Subcutaneous abdominal adipose tissue (tissue), 5 donors: ENCODE data around the gene FBP2.
"Not testable (repeated sequence)": the region's sequence is repeated elsewhere in the genome, so short reads cannot be mapped to it uniquely, and the experiment has no call there.

Source experiments
- H3K27ac ChIP-seq: one replicate; pipeline ENCODE4 v1.7.0; 2013; ENCODE audit warnings: low read depth, mild to moderate bottlenecking, inconsistent platforms, low read length, moderate library complexity
- H3K27me3 ChIP-seq, 5 donors: one replicate each; pipeline ENCODE4 v1.7.0; 2013; ENCODE audit warnings: low read length in 5 of 5, inconsistent platforms in 1 of 5; ENCODE audit not compliant: control insufficient read depth in 5 of 5, insufficient read depth in 4 of 5
- H3K36me3 ChIP-seq, 5 donors: one replicate each; pipeline ENCODE4 v1.7.0; 2013; ENCODE audit warnings: low read length in 5 of 5; ENCODE audit not compliant: control insufficient read depth in 5 of 5, insufficient read depth in 5 of 5
- H3K4me1 ChIP-seq, 5 donors: one replicate each; pipeline ENCODE4 v1.7.0; 2013; ENCODE audit warnings: low read length in 5 of 5, mild to moderate bottlenecking in 3 of 5, moderate library complexity in 1 of 5; ENCODE audit not compliant: control insufficient read depth in 5 of 5, insufficient read depth in 5 of 5
- H3K4me3 ChIP-seq, 5 donors: one replicate each; pipeline ENCODE4 v1.7.0; 2013; ENCODE audit warnings: low read length in 5 of 5, low read depth in 1 of 5
- H3K9ac ChIP-seq, 5 donors: one replicate each; pipeline ENCODE4 v1.7.0; 2013; ENCODE audit warnings: low read length in 5 of 5, mild to moderate bottlenecking in 4 of 5, moderate library complexity in 3 of 5
- H3K9me3 ChIP-seq, 5 donors: one replicate each; pipeline ENCODE4 v1.7.0; 2013; ENCODE audit warnings: low read length in 5 of 5; ENCODE audit not compliant: control insufficient read depth in 5 of 5
- donor health status: healthy.
- donor health status: healthy.
- donor health status: healthy.
- donor health status: healthy.
- donor health status: healthy.

The FBP2 gene

GRCh38 chr9:94610181-94610606, 16.6 kb upstream of the FBP2 start:
- peaks cover 0 to 9% (median 0%) of the 10 kb centered on the region in 5 donors for H3K4me1 ChIP-seq
- H3K27me3 ChIP-seq = no peaks in the 10 kb centered on the region
- H3K4me3 ChIP-seq = no peak overlapping the region
- H3K9ac ChIP-seq = no peak overlapping the region
- no peaks in the 10 kb centered on the region for H3K9me3 ChIP-seq
- H3K27ac ChIP-seq = no peak overlapping the region
- peaks cover 0 to 3% (median 0%) of the 10 kb centered on the region in 5 donors for H3K36me3 ChIP-seq

- Histone ChIP-seq H3K27ac (no peak overlapping the region), H3K4me1 (peaks cover 2 to 14% (median 11%) of the 10 kb centered on the region in 5 donors), H3K27me3 (no peaks in the 10 kb centered on the region), H3K4me3 (no peak overlapping the region), H3K36me3 (peaks cover 0 to 4% (median 0%) of the 10 kb centered on the region in 5 donors), H3K9me3 (no peaks in the 10 kb centered on the region), H3K9ac (no peak overlapping the region)
Measured at GRCh38 chr9:94607423-94607691, 13.7 kb upstream of the FBP2 start.

DNA sequence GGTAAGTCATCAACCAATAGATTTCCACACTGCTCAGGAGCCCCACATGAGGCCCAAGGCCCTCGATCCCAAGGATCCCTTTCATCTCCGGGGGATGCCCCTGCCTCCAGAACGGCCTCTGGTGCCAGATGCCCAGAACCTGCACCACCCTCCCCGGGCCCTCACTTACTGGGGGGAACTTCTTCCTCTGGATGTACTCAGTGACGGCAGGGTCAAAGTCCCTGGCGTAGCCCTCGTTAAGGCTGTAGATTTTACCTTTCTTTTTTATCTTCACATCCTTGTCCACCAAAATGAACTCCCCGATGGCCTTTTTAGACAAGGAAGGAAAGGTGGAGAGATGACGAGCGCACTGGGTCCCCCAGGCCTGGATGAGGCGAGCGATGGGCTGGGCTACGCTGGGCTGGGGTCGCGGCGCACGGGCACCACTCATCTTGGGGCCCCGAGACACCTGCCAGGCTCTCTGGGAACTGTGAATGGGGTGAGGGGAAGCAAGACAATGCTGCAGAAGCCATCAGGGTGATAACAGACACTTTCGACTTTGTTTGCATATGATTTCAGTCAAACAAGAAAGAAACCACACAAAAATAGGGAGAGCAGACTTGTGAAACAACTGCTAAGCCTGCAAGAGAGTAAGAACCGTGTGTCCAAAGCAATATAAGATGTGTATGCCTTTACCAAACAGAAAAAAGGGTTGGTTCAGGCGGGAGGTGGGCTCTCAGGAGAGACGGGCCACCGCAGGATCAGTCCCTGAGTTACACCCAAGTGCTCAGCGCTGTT, 13.2 kb upstream of the FBP2 start:
- H3K27ac ChIP-seq = no peak overlapping the region
- H3K27me3 ChIP-seq = no peaks in the 10 kb centered on the region
- no peak overlapping the region for H3K4me3 ChIP-seq
- H3K9me3 ChIP-seq = no peaks in the 10 kb centered on the region
- peaks cover 2 to 14% (median 11%) of the 10 kb centered on the region in 5 donors for H3K4me1 ChIP-seq
- no peak overlapping the region for H3K9ac ChIP-seq
- peaks cover 0 to 4% (median 0%) of the 10 kb centered on the region in 5 donors for H3K36me3 ChIP-seq

GRCh38 chr9:94603259-94604160, 9.9 kb upstream of the FBP2 start:
- no peaks in the 10 kb centered on the region for H3K27me3 ChIP-seq

DNA sequence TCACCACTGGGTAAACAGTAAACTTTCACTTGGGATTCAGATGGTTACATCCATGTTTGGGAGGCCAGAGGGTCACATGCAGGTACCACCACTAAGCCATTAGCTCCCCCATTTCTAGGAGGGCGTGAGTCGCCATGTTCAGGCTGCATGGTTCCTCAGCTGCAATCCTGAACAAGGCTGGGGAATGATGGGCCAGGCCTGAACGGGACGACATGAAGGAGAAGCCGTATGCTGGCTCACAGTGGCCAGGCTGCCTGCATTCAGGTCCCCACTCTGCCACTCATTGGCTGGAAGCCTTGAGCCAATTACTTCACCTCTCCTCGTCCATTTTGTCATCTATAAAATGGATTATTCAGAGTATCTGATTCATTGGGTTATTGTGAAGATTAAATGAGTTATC, 9.0 kb upstream of the FBP2 start:
- H3K9me3 ChIP-seq = no peaks in the 10 kb centered on the region
- no peak overlapping the region for H3K27ac ChIP-seq
- H3K4me3 ChIP-seq = no peak overlapping the region
- no peaks in the 10 kb centered on the region for H3K27me3 ChIP-seq
- H3K4me1 ChIP-seq = peaks cover 2 to 11% (median 6%) of the 10 kb centered on the region in 5 donors
- no peak overlapping the region for H3K9ac ChIP-seq
- peaks cover 0 to 4% (median 0%) of the 10 kb centered on the region in 5 donors for H3K36me3 ChIP-seq

More at GRCh38 chr9:94603259-94604160, 9.9 kb upstream of the FBP2 start:
- H3K36me3 ChIP-seq = peaks cover 0 to 4% (median 0%) of the 10 kb centered on the region in 5 donors
- peaks cover 2 to 12% (median 8%) of the 10 kb centered on the region in 5 donors for H3K4me1 ChIP-seq
- no peak overlapping the region for H3K9ac ChIP-seq
- H3K27ac ChIP-seq = no peak overlapping the region
- H3K9me3 ChIP-seq = no peaks in the 10 kb centered on the region
- H3K4me3 ChIP-seq = peak overlapping the region in 2 of 5 donors; percentile 3 to 6

- Histone ChIP-seq H3K9me3 (no peaks in the 10 kb centered on the region), H3K27ac (no peak overlapping the region), H3K4me1 (peaks cover 2 to 11% (median 6%) of the 10 kb centered on the region in 5 donors), H3K27me3 (no peaks in the 10 kb centered on the region), H3K36me3 (peaks cover 0 to 4% (median 0%) of the 10 kb centered on the region in 5 donors), H3K4me3 (no peak overlapping the region), H3K9ac (no peak overlapping the region)
Measured at GRCh38 chr9:94600715-94601114, 7.1 kb upstream of the FBP2 start.

GRCh38 chr9:94600258-94600657, 6.6 kb upstream of the FBP2 start:
- H3K4me3 ChIP-seq = no peak overlapping the region
- H3K4me1 ChIP-seq = peaks cover 2 to 11% (median 6%) of the 10 kb centered on the region in 5 donors
- peaks cover 0 to 3% (median 0%) of the 10 kb centered on the region in 5 donors for H3K36me3 ChIP-seq
- H3K9ac ChIP-seq = no peak overlapping the region
- H3K27me3 ChIP-seq = no peaks in the 10 kb centered on the region
- H3K9me3 ChIP-seq = no peaks in the 10 kb centered on the region
- H3K27ac ChIP-seq = no peak overlapping the region

GRCh38 chr9:94599102-94599501, 5.5 kb upstream of the FBP2 start:
- Histone ChIP-seq H3K36me3 (no peaks in the 10 kb centered on the region), H3K27ac (no peak overlapping the region), H3K4me3 (no peak overlapping the region), H3K9ac (no peak overlapping the region), H3K27me3 (no peaks in the 10 kb centered on the region), H3K4me1 (peaks cover 2 to 11% (median 6%) of the 10 kb centered on the region in 5 donors), H3K9me3 (no peaks in the 10 kb centered on the region)

- H3K36me3 ChIP-seq, H3K27me3 ChIP-seq, H3K4me1 ChIP-seq, H3K4me3 ChIP-seq, H3K9me3 ChIP-seq, H3K27ac ChIP-seq, H3K9ac ChIP-seq: not testable (repeated sequence)
Measured at GRCh38 chr9:94592683-94593082, 941 bp downstream of the FBP2 start.

GRCh38 chr9:94591876-94592275, 1.7 kb downstream of the FBP2 start:
- H3K9ac ChIP-seq = no peak overlapping the region
- H3K4me1 ChIP-seq = peaks cover 0 to 8% (median 0%) of the 10 kb centered on the region in 5 donors

More at GRCh38 chr9:94591876-94592275, 1.7 kb downstream of the FBP2 start:
- Histone ChIP-seq H3K27ac (no peak overlapping the region), H3K9me3 (no peaks in the 10 kb centered on the region), H3K27me3 (peaks cover 0 to 2% (median 0%) of the 10 kb centered on the region in 5 donors), H3K4me3 (no peak overlapping the region), H3K36me3 (no peaks in the 10 kb centered on the region)
